Measurements from ENCODE around the gene CAPN13. TPM values are rescaled to one million over a fixed set of nuclear protein-coding genes. Genes with fewer than 3 reads are reported as not detected.

Gene CAPN13
- total RNA-seq, 4 donors from 2014 or later = 0.12 TPM; not detected in 3

GRCh38 chr2:30800159-30800558 lies 7.1 kb downstream of the CAPN13 start:
- peaks cover 0 to 3% (median 0%) of the 10 kb centered on the region in 3 donors for H3K4me1 ChIP-seq
- no peaks in the 10 kb centered on the region for H3K36me3 ChIP-seq
- TF ChIP-seq POLR2AphosphoS5 (IDR thresholded peaks at IDR 0.05) = no peak
- TF ChIP-seq EP300 (IDR thresholded peaks at IDR 0.05) = no peak
- TF ChIP-seq CTCF (IDR thresholded peaks at IDR 0.05) = no peak
- no peak for TF ChIP-seq POLR2A (IDR thresholded peaks at IDR 0.05)
- H3K27me3 ChIP-seq = peaks cover 11% of the 10 kb centered on the region
- no peak for ATAC-seq
- no peaks in the 10 kb centered on the region for H3K9me3 ChIP-seq
- no peak overlapping the region for H3K27ac ChIP-seq
- no peak overlapping the region for H3K4me3 ChIP-seq
- 81 to 100% methylated on average over 3 of the region's 5 CpGs for WGBS, 2 donors (ENCODE audit: low coverage in 1 of 2)

GRCh38 chr2:30799366-30799765 lies 7.9 kb downstream of the CAPN13 start:
- H3K27me3 ChIP-seq = peaks cover 8% of the 10 kb centered on the region
- WGBS, 2 donors (ENCODE audit: low coverage in 1 of 2) = 30 to 84% methylated on average over 2 of the region's 5 CpGs
- H3K36me3 ChIP-seq = no peaks in the 10 kb centered on the region
- TF ChIP-seq EP300 (IDR thresholded peaks at IDR 0.05) = no peak
- no peak for TF ChIP-seq POLR2AphosphoS5 (IDR thresholded peaks at IDR 0.05)
- TF ChIP-seq POLR2A (IDR thresholded peaks at IDR 0.05) = no peak
- no peak for TF ChIP-seq CTCF (IDR thresholded peaks at IDR 0.05)
- peaks cover 0 to 3% (median 0%) of the 10 kb centered on the region in 3 donors for H3K4me1 ChIP-seq
- ATAC-seq = no peak
- H3K9me3 ChIP-seq = no peaks in the 10 kb centered on the region
- no peak overlapping the region for H3K4me3 ChIP-seq
- no peak overlapping the region for H3K27ac ChIP-seq

- ATAC-seq = no peak
These were observed 8.7 kb downstream of the CAPN13 start for GRCh38 chr2:30798536-30798991.

GRCh38 chr2:30797381-30798015 lies 9.7 kb downstream of the CAPN13 start:
- TF ChIP-seq EP300 (IDR thresholded peaks at IDR 0.05) = no peak
- no peak for TF ChIP-seq POLR2AphosphoS5 (IDR thresholded peaks at IDR 0.05)
- TF ChIP-seq CTCF (IDR thresholded peaks at IDR 0.05) = no peak
- TF ChIP-seq POLR2A (IDR thresholded peaks at IDR 0.05) = no peak
- peaks cover under 1% of the 10 kb centered on the region for H3K27me3 ChIP-seq
- 79 to 85% methylated on average over 8 of the region's 8 CpGs for WGBS, 2 donors (ENCODE audit: low coverage in 1 of 2)
- no peak overlapping the region for H3K27ac ChIP-seq
- H3K9me3 ChIP-seq = no peaks in the 10 kb centered on the region
- H3K4me1 ChIP-seq = peaks cover 0 to 3% (median 0%) of the 10 kb centered on the region in 3 donors
- H3K4me3 ChIP-seq = no peak overlapping the region
- H3K36me3 ChIP-seq = no peaks in the 10 kb centered on the region
- no peak for ATAC-seq

More at GRCh38 chr2:30798536-30798991, 8.7 kb downstream of the CAPN13 start:
- peaks cover 8% of the 10 kb centered on the region for H3K27me3 ChIP-seq
- TF ChIP-seq CTCF (IDR thresholded peaks at IDR 0.05) (no peak), EP300 (IDR thresholded peaks at IDR 0.05) (no peak), POLR2AphosphoS5 (IDR thresholded peaks at IDR 0.05) (no peak), POLR2A (IDR thresholded peaks at IDR 0.05) (no peak)
- no peak overlapping the region for H3K27ac ChIP-seq
- H3K4me1 ChIP-seq = peaks cover 0 to 3% (median 0%) of the 10 kb centered on the region in 3 donors
- no peak overlapping the region for H3K4me3 ChIP-seq
- no peaks in the 10 kb centered on the region for H3K9me3 ChIP-seq
- WGBS, 2 donors (ENCODE audit: low coverage in 1 of 2) = 10 to 17% methylated on average over 6 of the region's 6 CpGs
- H3K36me3 ChIP-seq = no peaks in the 10 kb centered on the region

GRCh38 chr2:30796699-30797098 lies 10.5 kb downstream of the CAPN13 start:
- Histone ChIP-seq H3K36me3 (no peaks in the 10 kb centered on the region), H3K4me1 (peaks cover 0 to 3% (median 0%) of the 10 kb centered on the region in 3 donors), H3K27ac (no peak overlapping the region), H3K27me3 (no peaks in the 10 kb centered on the region), H3K9me3 (no peaks in the 10 kb centered on the region), H3K4me3 (no peak overlapping the region)
- 11 to 32% methylated on average over 2 of the region's 4 CpGs for WGBS, 2 donors (ENCODE audit: low coverage in 1 of 2)
- TF ChIP-seq CTCF (IDR thresholded peaks at IDR 0.05) = no peak
- TF ChIP-seq POLR2AphosphoS5 (IDR thresholded peaks at IDR 0.05) = no peak
- no peak for TF ChIP-seq POLR2A (IDR thresholded peaks at IDR 0.05)
- no peak for TF ChIP-seq EP300 (IDR thresholded peaks at IDR 0.05)
- no peak for ATAC-seq
